ENCODE measurements around the gene CACHD1. TPM values are rescaled to one million over a fixed set of nuclear protein-coding genes. Genes with fewer than 3 reads are reported as not detected.
A peak's percentile ranks its signal among the peaks of the same experiment; 100 is the strongest.

CACHD1 gene
- polyA plus RNA-seq, 5 donors, result 24.5 to 35.7 (median 34.4) TPM

- no peak for DNase-seq
These were observed 184.8 kb downstream of the CACHD1 start for GRCh38 chr1:64654519-64655341.

DNA sequence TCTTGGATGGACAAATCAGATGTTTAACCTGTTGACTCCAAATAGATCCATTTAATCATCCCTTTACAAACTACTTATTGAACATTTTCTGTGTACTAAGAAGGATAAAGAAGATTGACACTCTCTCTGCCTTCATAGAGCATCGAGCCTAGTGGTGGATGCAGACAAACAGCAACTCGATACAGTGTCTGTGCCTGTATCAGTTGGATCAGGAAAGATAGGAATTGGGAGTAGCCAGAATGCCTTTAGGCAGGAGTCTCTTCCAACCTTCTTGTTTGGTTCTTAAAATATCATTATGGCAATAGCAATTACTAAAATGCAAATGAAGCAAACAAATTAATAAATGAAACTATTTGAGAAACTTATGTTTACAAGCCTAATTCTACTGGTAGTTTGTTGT lies 185.9 kb downstream of the CACHD1 start:
- DNase-seq, result no peak

GRCh38 chr1:64659478-64660138 lies 189.7 kb downstream of the CACHD1 start:
- DNase-seq, result no peak

- DNase-seq, result no peak
These were observed 193.7 kb downstream of the CACHD1 start for GRCh38 chr1:64663668-64664067.

DNA sequence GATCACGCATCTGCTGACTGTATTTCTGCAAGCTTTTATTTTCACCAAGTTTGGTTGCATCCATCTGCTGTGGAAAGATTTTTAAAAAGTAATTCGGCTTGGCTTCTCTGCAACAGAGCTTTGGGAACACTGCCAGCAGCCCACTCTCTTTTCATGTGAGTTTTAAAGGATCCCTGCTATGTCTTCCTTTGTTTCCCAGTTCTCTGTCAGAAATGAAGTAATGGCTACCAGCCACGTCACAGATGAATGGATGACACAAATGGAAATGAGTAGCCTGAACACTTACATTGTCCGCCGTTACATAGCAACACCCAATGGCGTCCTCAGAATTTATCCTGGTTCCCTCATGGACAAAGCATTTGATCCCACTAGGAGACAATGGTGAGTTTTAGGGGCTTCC lies 194.4 kb downstream of the CACHD1 start:
- DNase-seq, result no peak

- DNase-seq, result no peak
These were observed 199.3 kb downstream of the CACHD1 start for GRCh38 chr1:64669098-64669675.

DNA sequence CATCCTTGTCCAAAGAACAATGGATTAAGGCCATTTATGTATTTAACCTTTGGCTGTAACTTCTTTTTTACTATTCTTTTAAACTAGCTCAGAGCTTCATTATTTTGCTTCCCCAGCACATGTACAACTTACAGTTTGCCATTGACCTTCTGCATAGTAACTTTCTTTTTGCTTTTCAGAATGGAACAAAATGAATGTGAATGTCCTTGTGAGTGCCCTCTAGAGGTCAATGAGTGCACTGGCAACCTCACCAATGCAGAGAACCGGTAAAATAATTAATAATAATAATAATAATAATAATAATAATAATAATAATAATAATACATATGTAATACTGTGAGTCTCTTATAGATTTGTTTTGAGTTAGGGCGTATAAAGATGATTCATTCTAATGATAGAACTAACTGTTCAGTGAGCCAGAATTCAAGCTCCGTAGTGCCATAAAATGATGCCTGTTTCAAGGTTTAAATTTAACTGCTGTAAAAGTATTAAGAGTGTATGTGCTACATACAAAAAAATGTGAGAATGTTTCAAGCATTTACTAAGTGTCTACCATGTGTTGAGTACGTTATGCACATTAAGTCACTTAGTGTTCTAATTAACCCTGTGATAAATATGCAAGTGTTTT lies 205.9 kb downstream of the CACHD1 start:
- no peak for DNase-seq

DNA sequence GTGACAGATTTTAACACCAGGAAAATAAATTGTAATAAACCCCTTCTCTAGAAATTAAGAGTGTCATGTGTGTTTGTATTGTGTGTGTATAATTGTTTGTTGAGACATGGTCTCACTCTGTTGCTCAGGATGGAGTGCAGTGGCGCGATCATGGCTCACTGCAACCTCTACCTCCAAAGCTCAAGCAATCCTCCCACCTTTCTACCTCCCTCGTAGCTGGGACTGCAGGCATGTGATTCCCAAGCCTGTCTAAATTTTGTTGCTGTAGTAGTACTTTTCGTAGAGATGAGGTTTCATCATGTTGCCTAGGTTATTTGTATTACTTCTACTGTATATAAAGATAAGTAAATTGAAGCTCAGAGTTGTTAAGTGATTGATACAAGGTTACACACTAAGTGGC lies 206.5 kb downstream of the CACHD1 start:
- no peak for DNase-seq

DNA sequence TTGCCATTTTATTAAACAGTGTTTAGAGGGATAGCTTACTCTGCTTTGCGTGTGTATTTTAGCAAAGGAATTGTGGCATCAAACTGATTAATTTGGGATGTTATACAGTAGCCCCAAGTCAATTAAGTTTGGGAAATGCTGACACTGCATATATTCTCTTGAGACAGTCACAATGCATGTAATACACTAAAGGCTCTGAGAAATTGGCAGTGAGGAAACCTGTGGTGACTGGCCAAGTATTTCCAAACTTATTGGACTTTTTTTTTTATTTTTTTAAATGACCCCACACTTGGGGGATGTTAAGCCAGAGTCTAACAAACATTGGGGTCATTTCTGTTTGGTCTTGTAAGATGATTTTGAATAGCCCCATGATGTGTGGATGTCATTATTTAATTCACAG lies 207.6 kb downstream of the CACHD1 start:
- peak; percentile 49 to 57 for DNase-seq

DNA sequence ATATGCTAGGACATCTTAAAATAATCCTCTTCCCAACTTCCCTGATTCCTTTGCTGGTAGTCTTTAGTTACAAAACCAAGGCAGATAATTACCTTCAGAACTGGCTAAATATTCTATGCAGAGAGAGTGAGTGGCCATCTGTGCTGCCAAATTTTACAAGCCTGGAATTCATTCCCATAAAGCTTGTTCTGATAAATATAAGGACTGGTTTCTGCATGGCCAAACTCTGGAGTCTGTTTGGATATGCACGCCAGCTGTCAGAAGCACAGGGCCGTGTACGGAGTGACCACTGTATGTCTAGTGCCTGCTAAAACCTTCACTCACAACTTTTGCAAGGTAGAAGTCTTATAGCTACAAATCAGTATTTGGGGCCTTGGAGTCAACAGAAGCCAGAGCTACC lies 208.4 kb downstream of the CACHD1 start:
- DNase-seq, result no peak

GRCh38 chr1:64679177-64679576 lies 209.2 kb downstream of the CACHD1 start:
- no peak for DNase-seq

- DNase-seq, result no peak
These were observed 210.7 kb downstream of the CACHD1 start for GRCh38 chr1:64680599-64680998.

DNA sequence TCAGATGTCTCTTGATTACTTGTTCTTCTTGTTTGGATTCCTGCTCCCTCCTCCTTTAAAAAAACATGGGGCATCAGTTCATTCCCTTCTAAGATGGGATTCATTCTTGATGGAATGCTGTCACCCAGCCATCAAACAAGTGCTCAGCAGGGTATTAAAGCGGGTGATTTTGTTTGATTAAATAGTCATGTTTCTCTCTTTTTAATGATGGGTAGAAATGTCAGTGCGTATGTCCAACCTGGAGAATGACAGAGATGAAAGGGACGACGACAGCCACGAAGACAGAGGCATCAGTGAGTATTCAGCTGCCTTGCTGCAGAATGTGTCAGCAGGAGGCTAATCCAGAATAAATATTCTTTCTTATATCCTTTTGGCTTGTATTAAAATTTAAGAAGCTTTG lies 211.1 kb downstream of the CACHD1 start:
- no peak for DNase-seq

- no peak for DNase-seq
These were observed 213.5 kb downstream of the CACHD1 start for GRCh38 chr1:64683419-64683818.

- no peak for DNase-seq
These were observed 215.3 kb downstream of the CACHD1 start for GRCh38 chr1:64685217-64685616.

GRCh38 chr1:64685765-64686341 lies 215.9 kb downstream of the CACHD1 start:
- no peak for DNase-seq

DNA sequence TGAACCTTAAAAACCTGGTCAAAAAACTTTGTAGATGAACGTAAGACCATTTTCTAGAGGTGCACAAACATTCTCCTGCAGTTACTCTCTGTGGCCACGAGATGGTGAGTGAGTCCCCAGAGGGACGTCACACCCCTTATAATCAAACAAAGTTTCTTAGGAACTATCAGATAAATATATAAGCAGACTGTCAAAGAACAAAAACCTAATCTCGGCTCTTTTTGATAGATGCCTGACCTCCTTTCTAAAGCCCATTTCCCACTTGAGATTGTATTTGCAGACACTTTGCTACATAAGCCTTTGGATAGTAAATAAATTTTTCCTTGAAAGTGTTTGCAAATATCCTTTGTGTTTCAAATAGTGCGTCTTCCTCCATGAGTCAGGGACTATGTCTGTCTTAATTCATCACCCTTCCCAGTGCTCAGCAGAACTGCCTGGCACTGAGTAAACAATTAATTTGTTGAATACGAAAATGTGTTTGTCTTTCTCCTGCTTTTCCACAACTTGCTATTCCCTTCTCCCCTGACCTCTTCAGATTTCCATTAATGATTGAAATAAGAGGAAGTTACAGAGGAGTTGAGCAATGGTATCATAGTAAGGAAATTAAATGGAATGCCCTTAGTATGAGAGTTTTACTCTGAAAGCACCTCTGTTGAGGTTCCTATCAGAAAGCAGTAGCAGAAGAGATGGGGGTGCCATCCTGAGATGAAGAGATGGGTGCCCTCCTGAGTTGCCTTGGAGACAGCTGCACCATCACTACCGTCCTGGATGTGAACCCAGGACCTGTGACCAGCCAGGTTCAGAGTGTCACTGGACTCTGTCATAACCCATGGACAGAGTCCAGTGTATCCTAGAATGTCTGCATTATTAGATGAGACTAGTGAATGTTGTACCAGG lies 217.1 kb downstream of the CACHD1 start:
- peak; percentile 50 to 63 for DNase-seq

DNA sequence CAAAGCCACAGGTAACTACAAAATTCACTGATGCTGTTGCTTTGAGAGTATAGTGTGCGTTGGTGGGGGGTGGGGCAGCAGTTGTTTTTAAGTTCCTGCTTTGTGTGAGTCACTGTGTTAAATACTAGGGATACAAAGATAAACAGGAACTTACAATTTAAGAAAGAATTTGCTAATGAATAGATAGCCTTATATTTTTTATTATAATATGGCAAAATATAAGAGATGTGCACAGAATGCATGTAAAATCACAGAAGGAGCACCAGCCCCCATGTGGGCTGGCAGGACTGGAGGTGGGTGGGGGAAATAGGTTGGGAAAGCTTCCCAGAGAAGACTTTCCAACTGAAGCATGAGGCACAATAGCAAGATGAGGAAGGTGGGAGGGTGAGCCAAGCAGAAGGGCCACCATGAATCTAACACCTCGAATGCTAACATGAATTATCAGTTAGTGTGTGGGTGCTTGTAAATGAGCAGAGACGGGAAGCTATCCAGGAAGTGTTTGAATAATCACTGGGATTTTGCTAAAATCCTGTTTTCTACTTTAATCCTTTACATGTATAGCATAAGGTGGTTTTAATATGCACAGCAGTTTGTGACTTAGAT lies 217.9 kb downstream of the CACHD1 start:
- no peak for DNase-seq

- no peak for DNase-seq
These were observed 221.7 kb downstream of the CACHD1 start for GRCh38 chr1:64691626-64692025.

DNA sequence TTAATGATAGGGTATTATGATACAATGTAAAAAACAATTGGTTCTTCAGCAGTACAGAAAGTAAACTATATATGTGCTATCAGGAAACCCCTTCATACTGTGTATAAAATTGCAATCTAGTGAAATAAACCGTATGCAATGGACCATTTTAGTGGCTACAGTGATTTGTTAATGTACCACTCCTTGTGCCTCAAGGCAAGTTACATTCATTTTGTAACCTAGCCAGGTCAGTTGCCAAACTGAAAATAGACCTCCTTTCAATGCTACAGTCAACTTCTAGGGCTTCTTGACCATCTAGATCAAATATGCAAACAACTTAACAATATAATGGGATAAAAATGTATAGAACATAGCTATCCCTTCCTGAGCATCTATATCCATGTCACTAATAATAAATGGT lies 223.0 kb downstream of the CACHD1 start:
- DNase-seq, result no peak

GRCh38 chr1:64693406-64693805 lies 223.5 kb downstream of the CACHD1 start:
- no peak for DNase-seq

Data from right lung (tissue), 5 donors.